Adrenal gland (tissue), 12 donors: ENCODE results near the gene PRR15. TPM values are rescaled to one million over a fixed set of nuclear protein-coding genes. Genes with fewer than 3 reads are reported as not detected.
A peak's percentile ranks its signal among the peaks of the same experiment; 100 is the strongest.

Source experiments
- DNase-seq, 7 donors: peaks; one replicate each; pipeline ENCODE4 v3.0.0-alpha.2; 2019 to 2020
- H3K27ac ChIP-seq, 5 donors: fragments of 200-600 bp; sonication (generic) in 4 of 5; 1 replicate in 3 of 5; 2 replicates in 2 of 5; pipeline versions ENCODE4 v1.5.1 to v1.8.0; 2016 to 2020; ENCODE audit warnings: mild to moderate bottlenecking in 1 of 5
- H3K27me3 ChIP-seq: fragments of 200-600 bp; 2 replicates; pipeline ENCODE4 v1.8.0; 2021
- H3K36me3 ChIP-seq, 2 donors: fragments of 200-600 bp; replicated peaks in 1 of 2; 1 replicate in 1 of 2; 2 replicates in 1 of 2; pipeline versions ENCODE4 v1.5.1 to v1.8.0; 2018 to 2022
- H3K4me1 ChIP-seq, 2 donors: fragments of 200-600 bp; replicated peaks in 1 of 2; 1 replicate in 1 of 2; 2 replicates in 1 of 2; pipeline versions ENCODE4 v1.5.1 to v1.8.0; 2018 to 2021
- H3K4me3 ChIP-seq, 4 donors: fragments of 200-600 bp; sonication (generic) in 3 of 4; one replicate each; pipeline ENCODE4 v1.5.1; 2016 to 2018
- H3K9me3 ChIP-seq, 3 donors: fragments of 200-600 bp; sonication (generic) in 1 of 3; replicated peaks in 1 of 3; 1 replicate in 2 of 3; 2 replicates in 1 of 3; pipeline versions ENCODE4 v1.5.1 to v1.8.0; 2016 to 2021
- CTCF ChIP-seq, 6 experiments: fragments of 450-650 bp in 4 of 6; fragments of 200-600 bp in 2 of 6; sonication (generic) in 1 of 6; IDR thresholded peaks; 1 replicate in 5 of 6; 2 replicates in 1 of 6; pipeline versions ENCODE4 v1.5.1 to v1.8.0; 2016 to 2021; ENCODE audit warnings: antibody characterized with exemption in 6 of 6, mild to moderate bottlenecking in 2 of 6, moderate library complexity in 1 of 6
- POLR2A ChIP-seq, 2 donors: fragments of 450-650 bp; IDR thresholded peaks; one replicate each; pipeline ENCODE4 v1.6.1; 2017; ENCODE audit warnings: antibody characterized with exemption in 2 of 2, mild to moderate bottlenecking in 2 of 2, moderate library complexity in 1 of 2
- WGBS, 4 donors: extraction: QIAGEN DNeasy Blood & Tissue Kit in 2 of 4; methylation state at CpG; one replicate each; pipeline versions ENCODE4 v1.1.5 to v1.1.7; 2013 to 2017; 5-methylcytosine and 5-hydroxymethylcytosine counted together
- intact Hi-C, 2 donors: fragments of 100-400 bp; cut with DNase I; formaldehyde crosslinking; loops; one replicate each; pipeline versions ENCODE4 v1.14.1 to v1.15.0; 2022 to 2023
- polyA plus RNA-seq, 3 donors: library from polyadenylated mRNA; stranded (reverse); fragments of 200-250 nt in 2 of 3; fragments of 350-450 nt in 1 of 3; fragmentation: Illumina TruSeq in 1 of 3; extraction: RNeasy Lipid Tissue Mini Kit (QIAGEN cat#74804) in 1 of 3; gene quantifications; one replicate each; pipeline ENCODE4 v1.2.3, GENCODE V29; 2013 to 2014
- total RNA-seq, 9 donors: library from RNA; depleted of rRNA in 4 of 9; stranded (reverse); fragments of >200 nt in 4 of 9; fragments of 120-200 nt in 1 of 9; fragmentation: NEBNext Ultra II Directional in 1 of 9; extraction: Animal tissue kit (Norgen Biotek cat#: 25700) in 1 of 9; gene quantifications; one replicate each; pipeline versions ENCODE4 v1.1.0 to v1.2.4, GENCODE V29; 2013 to 2023
- donor health status: healthy with polysubstance abuse.
- donor health status: Bipolar disorder and iron deficiency.
- donor health status: DM: yes; HTN: yes; CAD: no.
- donor health status: DM: no; HTN: no; CAD: no.
- donor health status: DM: no; HTN: no; CAD: no.
- donor health status: DM: yes; HTN: yes; CAD: no.

Gene PRR15
- total and polyA plus RNA-seq, 12 donors: 0.26 to 9.0 (median 1.1) TPM

- 86 to 98% (median 88%) methylated on average over 4 of the region's 4 CpGs for WGBS, 4 donors
- no peaks in the 10 kb centered on the region for H3K27me3 ChIP-seq
- intact Hi-C loops: no loop called here
- H3K4me3 ChIP-seq: no peak overlapping the region
- H3K4me1 ChIP-seq: no peaks in the 10 kb centered on the region
- H3K27ac ChIP-seq: no peak overlapping the region
- no peaks in the 10 kb centered on the region for H3K36me3 ChIP-seq
- no peaks in the 10 kb centered on the region for H3K9me3 ChIP-seq
- no peak for DNase-seq
- TF ChIP-seq POLR2A (IDR thresholded peaks at IDR 0.05) (no peak), CTCF (IDR thresholded peaks at IDR 0.05) (no peak)
Measured at GRCh38 chr7:29607259-29607658, 43.6 kb downstream of the PRR15 start.

GRCh38 chr7:29607889-29608288 lies 44.3 kb downstream of the PRR15 start:
- intact Hi-C loops: no loop called here
- no peaks in the 10 kb centered on the region for H3K36me3 ChIP-seq
- no peaks in the 10 kb centered on the region for H3K9me3 ChIP-seq
- 73 to 88% (median 84%) methylated on average over 4 of the region's 4 CpGs for WGBS, 4 donors
- no peak overlapping the region for H3K27ac ChIP-seq
- no peak overlapping the region for H3K4me3 ChIP-seq
- DNase-seq: no peak
- H3K27me3 ChIP-seq: no peaks in the 10 kb centered on the region
- H3K4me1 ChIP-seq: no peaks in the 10 kb centered on the region
- no peak for TF ChIP-seq CTCF (IDR thresholded peaks at IDR 0.05)
- TF ChIP-seq POLR2A (IDR thresholded peaks at IDR 0.05): no peak

DNA sequence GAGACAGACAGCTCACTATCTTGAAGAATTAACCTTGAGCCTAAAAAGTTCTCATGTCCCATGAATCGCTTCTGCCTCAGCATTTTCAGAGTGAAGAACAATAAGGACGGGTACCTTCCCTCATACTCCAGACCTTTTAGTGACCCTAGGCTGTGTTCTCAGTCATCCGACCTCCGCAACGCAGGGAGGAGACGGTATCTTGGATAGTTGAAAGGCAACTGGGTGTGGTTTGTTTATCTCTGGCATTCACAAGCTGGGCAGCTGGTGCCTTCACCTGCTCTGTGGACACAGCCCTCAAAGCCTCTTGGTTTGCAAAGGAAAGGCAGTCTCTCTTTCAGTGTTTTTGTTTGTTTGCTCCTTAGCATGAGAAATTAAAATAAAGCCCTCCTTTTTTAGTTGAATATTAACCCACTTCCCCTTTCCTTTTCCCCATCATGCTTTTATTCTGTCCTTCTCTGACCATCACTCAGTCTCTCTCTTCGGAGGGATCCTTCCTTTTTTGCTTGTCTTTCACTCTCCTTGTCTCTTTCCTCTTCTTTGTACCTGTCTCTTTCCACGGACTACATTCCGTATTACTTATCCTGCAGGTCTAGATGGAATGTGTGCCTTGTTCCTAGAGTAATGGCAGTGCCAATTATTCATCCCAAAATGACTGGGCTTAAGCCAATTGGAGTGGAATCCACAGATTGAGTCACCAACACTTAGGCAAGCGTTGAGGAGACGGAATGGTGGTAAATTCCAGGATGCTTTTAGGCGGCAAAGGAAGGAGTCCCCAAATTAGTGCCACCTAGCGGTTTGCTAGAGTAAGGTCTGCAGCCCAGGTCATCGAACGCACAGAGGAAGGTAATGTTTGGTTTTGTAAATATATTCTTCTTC lies 45.8 kb downstream of the PRR15 start:
- no peak for DNase-seq
- Histone ChIP-seq H3K27me3 (no peaks in the 10 kb centered on the region), H3K9me3 (no peaks in the 10 kb centered on the region), H3K27ac (peak overlapping the region in 1 of 5 donors; percentile 44), H3K4me3 (no peak overlapping the region), H3K36me3 (no peaks in the 10 kb centered on the region), H3K4me1 (no peaks in the 10 kb centered on the region)
- WGBS, 4 donors: 64 to 77% (median 74%) methylated on average over 15 of the region's 15 CpGs
- TF ChIP-seq POLR2A (IDR thresholded peaks at IDR 0.05) (no peak), CTCF (IDR thresholded peaks at IDR 0.05) (peak in 3 of 6 experiments; percentile 19 to 40 (median 29))
- intact Hi-C loops: no loop called here

DNA sequence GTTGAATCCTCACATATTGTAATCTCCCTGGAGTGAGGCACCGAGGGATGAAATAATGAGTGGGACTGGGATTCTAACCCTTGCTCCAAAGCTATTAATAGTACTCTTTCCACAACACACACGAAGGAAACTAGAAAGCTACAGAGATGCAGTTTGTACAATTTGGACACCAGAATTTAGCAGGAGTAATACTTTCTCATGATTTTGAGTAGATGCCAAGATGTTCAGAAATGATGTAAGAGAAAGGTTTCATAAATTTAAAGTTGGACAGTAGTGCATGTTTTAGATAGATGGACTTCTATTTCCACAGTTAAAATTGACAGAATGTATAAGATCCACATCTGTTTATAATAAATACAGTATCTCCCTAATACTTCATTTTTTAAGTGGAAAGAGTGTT lies 46.5 kb downstream of the PRR15 start:
- Histone ChIP-seq H3K4me1 (no peaks in the 10 kb centered on the region), H3K9me3 (no peaks in the 10 kb centered on the region), H3K4me3 (no peak overlapping the region), H3K27me3 (no peaks in the 10 kb centered on the region), H3K27ac (peak overlapping the region in 1 of 5 donors; percentile 44), H3K36me3 (no peaks in the 10 kb centered on the region)
- no peak for TF ChIP-seq POLR2A (IDR thresholded peaks at IDR 0.05)
- TF ChIP-seq CTCF (IDR thresholded peaks at IDR 0.05): no peak
- WGBS, 4 donors: 61 to 71% (median 67%) methylated on average over 2 of the region's 2 CpGs
- DNase-seq: no peak
- intact Hi-C loops: no loop called here
